GM18907 (cell line): Measurements from ENCODE around the gene ABI3BP.
A peak's percentile ranks its signal among the peaks of the same experiment; 100 is the strongest.

Source experiments
- ATAC-seq: cut with Tn5 transposase; IDR thresholded peaks from one replicate; pipeline ENCODE4 v1.9.1; 2021; ENCODE audit warnings: mild to moderate bottlenecking, moderate library complexity; ENCODE audit not compliant: unreplicated experiment

ABI3BP gene

DNA sequence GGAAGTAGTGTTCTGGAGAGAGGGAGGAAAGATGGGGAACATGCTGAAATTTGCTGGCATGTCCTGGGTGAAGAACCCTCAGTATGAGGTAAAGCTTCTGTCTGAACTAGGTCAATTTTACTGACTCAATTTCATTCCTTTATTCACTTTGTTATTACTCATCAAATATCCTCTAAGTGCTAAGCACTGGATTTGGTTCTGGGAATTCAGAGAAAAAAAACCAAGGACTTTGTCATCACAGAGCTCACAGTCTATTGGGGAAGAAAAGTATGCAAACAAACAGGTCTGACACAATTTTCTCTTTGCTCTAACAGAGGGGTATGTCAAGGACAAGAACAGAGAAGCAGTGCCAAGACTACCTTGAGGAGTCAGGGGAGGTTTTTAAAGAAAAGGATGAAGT, 215.9 kb downstream of the ABI3BP start:
- no peak for ATAC-seq

- no peak for ATAC-seq
These were observed 216.5 kb downstream of the ABI3BP start for GRCh38 chr3:100776746-100777145.

DNA sequence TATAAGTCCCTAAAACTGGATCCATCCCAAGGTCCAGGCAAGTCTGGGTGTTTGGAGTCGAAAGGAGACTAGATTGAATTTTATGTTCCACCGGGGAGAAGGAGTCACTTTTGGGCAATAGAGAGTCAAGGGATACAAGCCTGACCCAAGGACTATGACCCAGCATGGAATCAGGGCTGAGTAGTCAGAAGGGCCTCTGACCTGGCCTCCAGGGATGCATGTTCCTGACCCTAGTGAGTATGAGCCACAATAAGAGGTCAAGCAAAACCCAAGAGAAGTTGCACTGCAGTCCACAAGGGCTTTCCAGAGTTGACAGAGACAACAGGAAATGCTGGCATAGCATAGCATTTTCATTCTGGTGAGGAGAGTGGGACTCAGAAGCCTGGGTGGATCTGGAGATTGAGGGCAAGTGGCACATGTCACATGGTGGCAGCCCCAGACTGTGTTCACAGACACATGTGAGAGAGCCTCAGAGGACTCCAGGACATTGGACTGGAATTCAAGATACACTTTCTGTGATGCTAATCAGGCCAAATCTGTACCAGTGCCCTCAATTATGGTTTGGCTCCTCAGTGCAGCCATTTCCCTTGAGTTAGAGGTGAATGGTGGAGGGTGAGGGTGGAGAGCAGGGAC, 217.0 kb downstream of the ABI3BP start:
- no peak for ATAC-seq

- no peak for ATAC-seq
These were observed 217.6 kb downstream of the ABI3BP start for GRCh38 chr3:100775669-100776068.

GRCh38 chr3:100775226-100775625, 218.0 kb downstream of the ABI3BP start:
- ATAC-seq, result no peak

DNA sequence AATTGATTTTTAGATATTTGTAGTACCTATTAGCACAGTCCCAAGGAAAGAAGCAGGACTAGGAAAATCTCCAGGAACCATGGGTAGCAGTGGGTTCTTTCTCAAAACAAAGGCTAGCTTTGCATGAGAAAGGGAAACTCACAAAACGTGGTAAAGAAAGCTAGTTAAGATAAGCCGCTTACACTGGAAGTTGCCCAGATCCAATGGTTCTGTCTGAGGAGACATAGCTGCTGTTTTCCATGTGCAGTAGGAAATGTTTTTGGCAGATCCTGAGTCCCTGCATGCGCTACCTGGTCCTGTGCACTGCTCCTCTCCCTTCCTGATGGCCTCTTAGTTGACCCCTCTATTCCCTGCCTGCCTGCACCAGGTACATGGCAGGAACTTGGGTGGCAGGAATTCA, 223.5 kb downstream of the ABI3BP start:
- ATAC-seq, result no peak

- ATAC-seq, result no peak
These were observed 227.2 kb downstream of the ABI3BP start for GRCh38 chr3:100766069-100766468.

DNA sequence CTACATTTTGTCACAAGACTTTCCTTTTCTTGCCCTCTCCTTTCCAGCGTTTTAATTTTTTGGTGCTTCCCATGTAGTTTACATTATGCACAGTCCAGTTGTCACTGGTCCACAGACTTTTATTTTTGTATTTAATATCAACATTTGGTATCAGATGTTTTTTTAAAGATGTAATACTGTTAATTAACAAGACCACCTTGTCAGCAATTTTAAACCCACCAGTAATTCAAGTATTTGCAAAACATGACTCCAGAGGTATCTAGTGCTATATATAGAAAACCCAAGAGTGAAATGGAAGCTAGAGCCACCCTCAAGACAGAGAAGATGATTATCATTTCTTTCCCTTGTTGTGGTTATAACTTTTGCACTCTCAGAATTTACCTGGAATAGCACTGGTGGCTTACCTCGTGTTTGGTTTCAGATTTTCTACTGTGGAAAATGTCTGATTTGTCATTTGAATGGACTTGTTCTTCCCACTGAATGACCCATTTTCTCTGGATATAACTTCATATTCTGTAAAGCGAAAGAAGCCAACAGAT, 227.7 kb downstream of the ABI3BP start:
- no peak for ATAC-seq

DNA sequence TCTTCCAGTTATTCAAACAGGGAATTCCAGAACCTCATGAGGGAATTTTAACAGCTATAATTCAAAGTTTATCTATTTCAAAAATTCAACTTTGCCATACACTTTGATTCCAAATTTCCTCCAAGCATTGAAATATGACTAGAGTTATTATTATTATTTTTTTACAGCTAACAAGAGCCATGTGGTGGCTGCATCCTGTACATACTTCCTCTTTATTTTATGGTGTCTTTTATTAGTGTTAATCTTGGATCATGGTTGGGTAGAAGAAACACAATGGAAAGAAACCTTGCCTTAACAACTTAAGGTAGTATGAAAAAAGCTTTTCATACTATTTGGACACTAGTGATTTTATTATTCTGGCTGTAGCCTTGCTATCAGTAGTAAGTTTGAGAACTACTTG, 231.3 kb downstream of the ABI3BP start:
- ATAC-seq, result no peak

- peak; percentile 80 for ATAC-seq
These were observed 231.8 kb downstream of the ABI3BP start for GRCh38 chr3:100761211-100761942.

DNA sequence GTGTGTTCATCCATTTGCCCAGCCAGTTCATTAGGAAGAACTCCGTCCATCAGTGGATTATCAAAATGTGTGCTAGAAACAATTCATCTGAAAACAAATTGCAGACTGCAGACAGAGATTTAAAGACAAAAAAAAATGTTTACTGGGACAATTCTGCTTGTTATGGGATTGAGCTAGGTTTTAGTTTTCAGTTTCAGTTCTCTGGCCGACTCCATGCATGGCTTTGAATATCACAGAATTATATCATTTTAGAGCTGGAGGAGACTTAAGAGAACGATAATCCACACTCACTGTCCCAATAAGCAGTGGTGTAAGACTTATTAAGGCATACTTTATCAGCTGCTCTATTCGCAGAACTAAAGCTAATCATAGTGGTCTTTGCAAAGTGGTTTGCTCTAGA, 232.8 kb downstream of the ABI3BP start:
- ATAC-seq, result no peak

DNA sequence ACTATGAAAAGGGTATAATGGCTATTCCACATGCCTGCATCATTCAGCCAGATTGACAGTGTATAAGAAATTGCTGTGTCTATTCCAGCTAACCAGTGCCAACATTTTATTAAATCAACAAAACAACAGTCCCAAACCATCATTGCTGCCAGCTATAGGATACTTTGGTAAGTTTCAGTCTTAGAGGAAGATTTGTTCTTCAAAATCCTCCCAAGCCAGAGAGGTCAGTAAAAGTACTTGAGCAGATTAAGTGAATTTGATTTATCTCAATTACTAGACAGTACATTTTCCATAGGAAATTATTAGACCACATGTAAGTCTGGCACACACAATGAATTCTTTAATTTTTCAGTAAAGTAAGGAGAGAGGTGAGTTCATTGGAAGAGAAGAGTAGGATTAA, 233.3 kb downstream of the ABI3BP start:
- no peak for ATAC-seq

GRCh38 chr3:100759159-100759558, 234.1 kb downstream of the ABI3BP start:
- ATAC-seq, result no peak

GRCh38 chr3:100756441-100756840, 236.8 kb downstream of the ABI3BP start:
- no peak for ATAC-seq

GRCh38 chr3:100754563-100755334, 238.5 kb downstream of the ABI3BP start:
- no peak for ATAC-seq

GRCh38 chr3:100753846-100754245, 239.4 kb downstream of the ABI3BP start:
- ATAC-seq, result no peak

GRCh38 chr3:100748967-100749366, 244.3 kb downstream of the ABI3BP start:
- ATAC-seq, result no peak

- ATAC-seq, result no peak
These were observed 245.0 kb downstream of the ABI3BP start for GRCh38 chr3:100748220-100748619.

GRCh38 chr3:100746092-100746491, 247.1 kb downstream of the ABI3BP start:
- no peak for ATAC-seq

DNA sequence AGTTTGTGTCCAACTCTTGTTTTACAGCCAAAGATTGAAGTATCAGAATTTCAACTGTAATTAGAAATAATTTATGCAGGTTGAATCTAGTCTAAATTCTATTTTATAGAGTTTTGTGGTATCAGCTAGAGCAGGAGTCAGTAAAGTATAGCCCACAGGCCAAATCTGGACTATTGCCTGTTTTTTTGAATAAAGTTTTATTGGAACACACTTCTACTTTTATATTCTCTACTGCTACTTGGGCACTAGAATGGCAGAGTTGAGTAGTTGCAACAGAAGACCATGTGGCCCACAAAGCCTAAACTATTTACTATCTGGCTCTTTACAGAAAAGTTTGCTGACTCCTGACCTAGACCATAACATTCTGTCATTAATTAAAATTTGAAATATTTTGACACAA, 247.6 kb downstream of the ABI3BP start:
- ATAC-seq, result no peak

DNA sequence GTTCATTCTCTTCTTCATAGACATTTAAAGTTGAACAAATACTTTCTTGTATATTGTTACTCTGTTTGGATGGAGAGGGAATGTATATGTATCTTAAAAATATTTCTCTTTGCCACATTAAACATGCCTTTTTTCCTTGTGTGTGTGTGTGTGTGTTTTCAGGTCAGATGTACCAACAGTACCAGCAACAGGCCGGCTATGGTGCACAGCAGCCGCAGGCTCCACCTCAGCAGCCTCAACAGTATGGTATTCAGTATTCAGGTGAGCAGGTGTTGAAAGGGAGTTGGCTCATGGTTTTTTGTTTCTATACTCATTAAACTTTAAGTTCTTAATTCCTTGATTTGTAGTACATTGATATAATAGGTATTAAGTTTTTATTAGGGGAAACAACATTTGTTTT, 248.6 kb downstream of the ABI3BP start:
- ATAC-seq, result no peak

GRCh38 chr3:100743535-100743934, 249.7 kb downstream of the ABI3BP start:
- ATAC-seq, result no peak
